Hematopoietic multipotent progenitor cell treated with erythropoietin and hydrocortisone succinate and interleukin-3 and kit ligand, for 6 days (in vitro differentiated cells): ENCODE measurements around the gene CARD10.

ENCODE experiments used
- DNase-seq: peaks from one replicate; pipeline ENCODE4 v3.0.0-alpha.2; 2015

Gene CARD10

DNA sequence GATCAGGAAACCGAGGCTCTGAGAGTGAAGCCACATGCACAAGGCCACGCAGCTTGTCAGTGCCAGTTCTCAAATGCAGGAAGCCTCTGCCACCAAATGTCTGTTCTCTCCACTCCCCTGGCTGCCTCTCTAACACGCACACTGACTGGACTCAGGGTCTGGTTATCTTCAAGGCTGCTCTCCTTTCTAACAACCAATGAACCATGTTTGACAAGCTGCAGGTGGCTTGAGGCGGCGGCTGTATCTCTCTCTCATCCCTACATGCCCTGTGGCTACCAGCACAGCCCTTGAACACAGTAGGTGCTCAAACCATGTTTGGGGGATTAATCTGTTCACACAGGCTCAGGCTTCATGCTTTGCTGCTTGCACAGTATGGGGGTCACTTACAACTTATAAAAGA lies 56.8 kb downstream of the CARD10 start:
- DNase-seq, result no peak

- no peak for DNase-seq
These were observed 57.3 kb downstream of the CARD10 start for GRCh38 chr22:37461961-37462360.

- no peak for DNase-seq
These were observed 58.5 kb downstream of the CARD10 start for GRCh38 chr22:37460684-37461083.

DNA sequence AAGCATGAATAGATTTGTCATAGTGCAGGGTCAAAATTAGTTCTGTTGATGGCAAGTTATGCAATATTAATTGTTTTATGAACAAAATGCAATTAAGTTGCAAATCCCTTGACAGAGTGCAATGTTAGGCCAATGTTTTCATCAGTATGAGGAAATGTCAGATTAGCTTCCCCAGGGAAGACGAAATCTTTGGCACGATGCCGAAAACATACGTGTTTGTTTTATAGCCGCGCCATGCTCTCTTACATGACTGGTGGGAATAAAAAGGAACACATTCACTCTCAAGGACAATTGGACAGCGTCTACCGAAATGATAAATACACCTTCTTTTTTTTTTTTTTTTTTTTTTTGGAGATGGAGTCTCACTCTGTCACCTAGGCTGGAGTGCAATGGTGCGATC lies 60.0 kb downstream of the CARD10 start:
- DNase-seq, result no peak

DNA sequence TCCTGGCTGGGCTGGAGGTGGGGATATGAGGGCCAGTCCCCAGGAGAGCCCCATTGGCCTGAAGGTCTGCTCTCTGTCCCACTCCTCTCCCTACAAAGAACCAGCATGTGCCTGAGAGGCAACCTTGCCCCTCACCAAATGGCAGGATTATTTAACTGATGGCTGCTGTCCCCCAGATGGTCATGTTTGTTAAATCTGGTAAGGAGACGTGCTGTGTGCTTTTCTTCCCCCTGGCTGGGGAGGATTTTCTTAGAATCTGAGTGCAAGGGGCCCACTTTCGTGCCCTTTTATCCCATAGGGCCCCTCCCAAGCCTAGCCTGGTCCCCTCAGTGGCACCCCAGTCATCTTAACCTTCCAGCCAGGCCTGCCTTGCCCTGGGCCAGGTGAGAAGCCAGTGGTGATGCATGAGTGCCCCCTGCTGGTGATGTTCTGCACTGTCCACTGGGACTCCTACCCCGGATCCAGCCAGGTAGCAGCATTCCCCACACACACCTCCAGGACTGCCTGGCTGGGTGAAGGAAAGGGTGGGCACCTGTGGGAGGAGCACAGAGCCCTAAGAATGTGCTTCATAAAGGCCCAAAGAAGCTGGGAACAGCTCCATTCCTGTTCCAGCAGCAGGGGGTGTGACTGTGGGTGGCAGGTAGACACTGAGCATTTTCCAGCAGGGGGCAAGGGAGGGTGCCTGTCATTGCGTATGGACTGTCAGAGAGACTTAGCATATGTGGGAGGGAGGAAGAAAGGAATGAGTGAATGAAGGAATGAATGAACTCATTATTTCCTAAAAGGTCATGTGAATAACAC lies 61.9 kb downstream of the CARD10 start:
- peak; percentile 86 for DNase-seq

GRCh38 chr22:37456346-37456745 lies 62.9 kb downstream of the CARD10 start:
- no peak for DNase-seq

DNA sequence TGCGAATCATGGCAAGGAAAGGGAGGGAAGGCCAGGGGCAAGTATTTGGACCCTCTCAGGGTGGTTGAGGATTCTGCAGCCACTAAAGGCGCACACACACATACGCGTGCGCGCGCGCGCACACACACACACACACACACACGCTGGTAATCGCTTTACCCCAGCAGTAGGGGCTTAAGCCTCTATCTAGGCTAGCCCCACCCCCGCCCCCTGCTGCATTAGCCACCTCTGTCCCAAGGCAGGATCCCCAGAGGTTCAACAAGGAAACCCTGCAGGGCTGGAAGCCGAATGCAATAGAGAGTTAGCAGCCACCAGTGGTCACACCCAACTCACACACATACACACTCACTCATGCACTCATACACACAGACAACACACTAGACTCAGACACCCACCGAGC lies 63.3 kb downstream of the CARD10 start:
- no peak for DNase-seq

- peak; percentile 79 for DNase-seq
These were observed 64.1 kb downstream of the CARD10 start for GRCh38 chr22:37454857-37455686.

- no peak for DNase-seq
These were observed 65.5 kb downstream of the CARD10 start for GRCh38 chr22:37453696-37454095.

DNA sequence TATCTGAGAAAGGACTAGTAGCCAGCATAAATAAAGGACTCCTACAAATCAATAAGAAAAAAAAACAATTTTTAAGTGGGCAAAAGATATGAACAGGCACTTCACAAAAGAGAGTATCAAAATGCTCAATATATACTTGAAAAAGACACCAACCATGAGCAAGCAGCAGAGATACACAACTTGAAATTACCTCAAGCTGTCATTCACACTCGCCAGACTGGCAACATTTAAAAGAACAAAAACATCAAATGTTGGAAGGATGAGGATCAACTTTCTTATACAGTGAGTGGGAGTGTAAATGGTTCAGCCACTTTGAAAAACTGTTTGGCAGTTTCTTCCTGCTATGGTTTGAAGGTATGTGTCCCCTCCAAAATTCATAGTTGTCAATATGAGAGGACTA lies 68.0 kb downstream of the CARD10 start:
- DNase-seq, result no peak

DNA sequence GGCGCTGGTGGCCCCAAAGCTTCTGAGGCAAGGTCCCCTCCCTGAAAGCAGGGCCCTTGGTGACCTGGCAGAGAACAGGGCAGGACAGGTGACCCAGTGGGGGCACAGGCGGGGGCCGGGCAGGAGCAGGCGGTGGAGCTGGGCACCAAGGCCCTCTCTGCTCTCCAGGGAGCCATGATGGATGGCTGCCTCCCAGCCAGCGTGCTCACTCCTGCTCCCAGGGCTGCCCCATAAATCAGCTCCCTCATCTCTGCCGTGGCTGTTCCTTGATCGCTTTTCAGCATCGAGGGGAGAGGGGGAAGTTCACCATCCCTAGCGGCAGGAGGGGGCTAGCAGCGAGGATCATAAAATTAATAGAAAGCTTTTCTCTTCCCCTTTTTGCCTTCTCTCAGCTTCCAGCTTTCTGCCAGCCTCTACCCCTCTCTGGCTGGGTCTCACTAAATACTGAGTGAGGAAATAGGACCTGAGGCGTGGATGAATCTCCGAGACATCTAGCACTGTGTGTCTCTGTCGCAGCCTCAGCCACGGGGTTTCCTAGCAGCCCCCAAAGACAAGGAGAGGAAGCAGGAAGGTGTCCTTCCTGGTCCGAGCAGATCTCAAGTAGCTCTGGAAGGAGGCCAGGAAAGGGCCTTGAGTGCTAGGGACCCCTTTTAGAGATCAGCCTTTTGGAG lies 69.7 kb downstream of the CARD10 start:
- no peak for DNase-seq

DNA sequence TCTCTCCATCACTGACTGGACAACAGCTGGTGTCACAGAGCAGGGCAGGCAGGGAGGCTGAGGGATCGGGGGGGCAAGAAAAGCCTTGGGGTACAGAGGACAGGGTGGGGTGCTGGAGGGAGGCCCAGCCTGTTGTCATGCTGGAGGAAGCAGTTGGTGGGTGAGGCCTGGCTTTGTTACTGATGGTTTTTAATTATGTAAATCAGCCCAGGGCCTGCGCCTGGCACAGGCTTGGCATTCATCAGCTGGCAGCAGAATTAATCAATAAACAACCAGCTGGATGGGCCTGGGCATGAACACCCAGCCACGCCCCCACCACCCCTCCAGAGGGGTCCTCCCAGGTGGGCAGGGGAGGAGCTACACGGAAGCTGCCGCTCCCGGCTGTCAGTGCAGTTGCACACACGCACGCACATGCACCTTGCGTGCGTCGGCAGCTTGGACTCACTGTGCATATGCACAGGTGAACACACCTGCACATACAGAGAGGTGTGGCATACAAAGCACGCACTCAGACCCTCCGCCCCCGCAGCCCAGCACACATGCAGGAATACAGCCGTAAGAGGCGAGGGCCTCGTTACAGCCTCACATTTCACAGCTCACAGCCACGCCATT lies 70.6 kb downstream of the CARD10 start:
- DNase-seq, result no peak

DNA sequence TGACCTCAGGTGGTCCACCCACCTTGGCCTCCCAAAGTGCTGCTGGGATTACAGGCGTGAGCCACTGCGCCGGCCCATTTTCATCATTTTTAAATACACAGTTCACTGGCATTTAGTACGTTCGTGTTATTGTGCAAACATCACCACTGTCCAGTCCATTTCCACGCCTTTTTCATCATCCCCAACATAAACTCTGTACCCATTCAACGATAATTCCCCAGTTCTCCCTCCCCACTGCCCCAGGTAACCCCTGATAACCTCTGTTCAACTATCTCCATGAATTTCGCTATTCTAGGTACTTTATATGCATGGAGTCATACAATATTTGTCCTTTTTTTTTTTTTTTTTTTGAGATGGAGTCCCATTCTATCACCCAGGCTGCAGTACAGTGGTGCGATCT lies 73.7 kb downstream of the CARD10 start:
- DNase-seq, result no peak

GRCh38 chr22:37443977-37444376 lies 75.2 kb downstream of the CARD10 start:
- DNase-seq, result no peak

GRCh38 chr22:37443086-37443485 lies 76.1 kb downstream of the CARD10 start:
- DNase-seq, result no peak

GRCh38 chr22:37442537-37442936 lies 76.7 kb downstream of the CARD10 start:
- DNase-seq, result peak; percentile 51

GRCh38 chr22:37442135-37442534 lies 77.1 kb downstream of the CARD10 start:
- DNase-seq, result no peak

GRCh38 chr22:37440875-37441274 lies 78.3 kb downstream of the CARD10 start:
- no peak for DNase-seq
